ENCODE measurements around the gene CAPZA1. TPM values are rescaled to one million over a fixed set of nuclear protein-coding genes. Genes with fewer than 3 reads are reported as not detected.

The CAPZA1 gene
- total RNA-seq, 1 donor from 2014 or later, result 171 TPM

- no peak for TF ChIP-seq EZH2 (IDR thresholded peaks at IDR 0.05; ENCODE audit: insufficient read depth, low read length)
- no peak for TF ChIP-seq CTCF (IDR thresholded peaks at IDR 0.05; ENCODE audit: insufficient read depth, low read depth, low read length)
- Mint-ChIP-seq H3K27ac (ENCODE audit: unreplicated experiment) (peak overlapping the region; percentile 100), H3K9me3 (ENCODE audit: unreplicated experiment) (no peaks in the 10 kb centered on the region), H3K36me3 (ENCODE audit: low read depth, unreplicated experiment) (peaks cover 2% of the 10 kb centered on the region), H3K4me1 (ENCODE audit: low read depth, unreplicated experiment) (peaks cover 5% of the 10 kb centered on the region), H3K27me3 (ENCODE audit: low read depth, unreplicated experiment) (no peaks in the 10 kb centered on the region), H3K4me3 (ENCODE audit: unreplicated experiment) (peak overlapping the region; percentile 100)
- H4K20me1 ChIP-seq (ENCODE audit: insufficient read depth, low read length), result peaks cover 17% of the 10 kb centered on the region
- peak overlapping the region; percentile 96 for H3K4me2 ChIP-seq (ENCODE audit: low read length)
- H2AFZ ChIP-seq (ENCODE audit: low read depth, low read length), result peak overlapping the region; percentile 84
- FAIRE-seq (no peak), DNase-seq (ENCODE audit: low read depth) (no peak)
- peak overlapping the region; percentile 99 for H3K9ac ChIP-seq (ENCODE audit: low read length)
- H3K4me1 ChIP-seq (ENCODE audit: insufficient read depth, low read length), result peaks cover 8% of the 10 kb centered on the region
- H3K27ac ChIP-seq (ENCODE audit: low read depth, low read length), result peak overlapping the region; percentile 98
- H3K79me2 ChIP-seq (ENCODE audit: insufficient read depth, low read length), result peaks cover 83% of the 10 kb centered on the region
- no peaks in the 10 kb centered on the region for H3K27me3 ChIP-seq (ENCODE audit: insufficient read depth, low read length)
- H3K9me3 ChIP-seq (ENCODE audit: insufficient read depth, low read depth, low read length), result no peaks in the 10 kb centered on the region
- peak overlapping the region; percentile 98 for H3K4me3 ChIP-seq (ENCODE audit: insufficient read depth, low read depth, low read length)
- H3K36me3 ChIP-seq (ENCODE audit: insufficient read depth, low read length), result peaks cover 7% of the 10 kb centered on the region
These were observed 1.4 kb upstream of the CAPZA1 start for GRCh38 chr1:112618114-112618720.

GRCh38 chr1:112618721-112619517, 713 bp upstream of the CAPZA1 start, which contains the start of gene ST7L:
Gene ST7L, minus strand, starts transcription at chr1:112619141. Its CDS starts 28 bp downstream, at chr1:112619113.
- FAIRE-seq (no peak), DNase-seq (ENCODE audit: low read depth) (peak; percentile 58)
- peaks cover 4% of the 10 kb centered on the region for H3K4me1 Mint-ChIP-seq (ENCODE audit: low read depth, unreplicated experiment)
- peaks cover 2% of the 10 kb centered on the region for H3K36me3 Mint-ChIP-seq (ENCODE audit: low read depth, unreplicated experiment)
- H3K27me3 Mint-ChIP-seq (ENCODE audit: low read depth, unreplicated experiment), result no peaks in the 10 kb centered on the region
- peaks cover 81% of the 10 kb centered on the region for H3K79me2 ChIP-seq (ENCODE audit: insufficient read depth, low read length)
- TF ChIP-seq EZH2 (IDR thresholded peaks at IDR 0.05; ENCODE audit: insufficient read depth, low read length) (no peak), CTCF (IDR thresholded peaks at IDR 0.05; ENCODE audit: insufficient read depth, low read depth, low read length) (no peak)
- peak within 1 kb of the TSS; percentile 98 for H3K4me3 ChIP-seq (ENCODE audit: insufficient read depth, low read depth, low read length)
- peak within 1 kb of the TSS; percentile 100 for H3K27ac Mint-ChIP-seq (ENCODE audit: unreplicated experiment)
- H3K9ac ChIP-seq (ENCODE audit: low read length), result peak within 1 kb of the TSS; percentile 99
- H3K36me3 ChIP-seq (ENCODE audit: insufficient read depth, low read length), result no peaks in the 10 kb centered on the region
- H3K9me3 ChIP-seq (ENCODE audit: insufficient read depth, low read depth, low read length), result no peaks in the 10 kb centered on the region
- H3K4me1 ChIP-seq (ENCODE audit: insufficient read depth, low read length), result peaks cover 8% of the 10 kb centered on the region
- no peaks in the 10 kb centered on the region for H3K9me3 Mint-ChIP-seq (ENCODE audit: unreplicated experiment)
- peak within 1 kb of the TSS; percentile 100 for H3K4me3 Mint-ChIP-seq (ENCODE audit: unreplicated experiment)
- peak within 1 kb of the TSS; percentile 84 for H2AFZ ChIP-seq (ENCODE audit: low read depth, low read length)
- H3K27ac ChIP-seq (ENCODE audit: low read depth, low read length), result peak within 1 kb of the TSS; percentile 98
- peak within 1 kb of the TSS; percentile 96 for H3K4me2 ChIP-seq (ENCODE audit: low read length)
- no peaks in the 10 kb centered on the region for H3K27me3 ChIP-seq (ENCODE audit: insufficient read depth, low read length)
- peaks cover 19% of the 10 kb centered on the region for H4K20me1 ChIP-seq (ENCODE audit: insufficient read depth, low read length)
